NCI-H2081 treated with DMSO at 0.1 percent for 48 hours (cell line): ENCODE results near the gene CCDC171.

Experiments
- DNase-seq: peaks from one replicate; lab custom pipeline; 2025; lab: John Stamatoyannopoulos, UW

The CCDC171 gene

DNA sequence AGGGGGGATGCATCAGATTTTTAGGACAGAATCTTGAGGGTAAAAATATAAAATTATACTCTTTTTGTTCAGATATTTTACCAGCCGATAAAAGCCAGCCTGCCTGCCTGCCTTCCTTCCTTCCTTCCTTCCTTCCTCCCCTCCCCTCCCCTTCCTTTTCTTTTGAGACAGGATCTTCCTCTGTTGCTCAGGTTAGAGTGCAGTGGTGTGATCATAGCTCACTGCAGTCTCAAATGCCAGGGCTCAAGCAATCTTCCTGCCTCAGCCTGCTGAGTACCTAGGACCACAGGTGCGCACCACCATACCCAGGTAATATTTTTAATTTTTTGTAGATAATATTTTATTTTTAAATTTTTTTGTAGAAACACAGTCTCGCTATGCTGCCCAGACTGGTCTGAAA lies 330.0 kb downstream of the CCDC171 start:
- DNase-seq, result no peak

DNA sequence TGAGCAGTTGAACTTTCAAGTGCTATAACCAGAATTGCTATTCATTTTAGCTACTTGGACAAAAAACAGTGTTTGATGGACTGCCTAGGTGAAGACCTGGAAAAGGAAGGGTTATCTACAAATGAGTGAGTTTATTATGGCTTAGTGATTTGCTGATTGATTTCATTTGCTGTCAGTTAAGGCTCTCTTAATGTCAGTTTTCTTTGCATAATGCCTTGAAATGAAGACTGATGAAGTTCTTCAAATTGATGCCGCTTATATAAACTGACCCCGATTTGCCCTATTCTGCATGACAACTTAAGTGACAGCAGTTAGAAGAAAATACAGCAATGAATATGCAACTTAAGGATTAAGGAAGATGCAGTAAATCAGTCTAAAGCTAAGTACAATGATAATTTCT lies 332.6 kb downstream of the CCDC171 start:
- DNase-seq, result no peak

DNA sequence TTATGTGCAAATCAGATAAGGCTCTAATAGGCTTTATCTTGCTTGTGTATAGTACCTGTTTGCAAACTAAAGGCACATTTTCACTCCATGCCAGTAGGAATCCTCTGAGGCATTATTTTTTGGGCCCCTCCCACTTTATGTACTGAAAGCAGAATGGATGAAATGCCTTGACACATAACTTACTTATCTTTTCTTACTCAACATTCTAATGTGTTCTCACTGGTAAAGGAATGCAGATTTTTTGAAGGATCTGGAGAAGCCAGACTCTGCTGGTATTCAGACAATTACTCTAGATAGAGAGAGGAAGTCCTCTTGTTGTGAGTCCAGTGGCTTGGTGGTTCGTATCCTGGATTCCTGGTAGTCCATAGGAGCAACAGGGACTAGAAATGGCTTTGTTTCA lies 336.7 kb downstream of the CCDC171 start:
- no peak for DNase-seq

DNA sequence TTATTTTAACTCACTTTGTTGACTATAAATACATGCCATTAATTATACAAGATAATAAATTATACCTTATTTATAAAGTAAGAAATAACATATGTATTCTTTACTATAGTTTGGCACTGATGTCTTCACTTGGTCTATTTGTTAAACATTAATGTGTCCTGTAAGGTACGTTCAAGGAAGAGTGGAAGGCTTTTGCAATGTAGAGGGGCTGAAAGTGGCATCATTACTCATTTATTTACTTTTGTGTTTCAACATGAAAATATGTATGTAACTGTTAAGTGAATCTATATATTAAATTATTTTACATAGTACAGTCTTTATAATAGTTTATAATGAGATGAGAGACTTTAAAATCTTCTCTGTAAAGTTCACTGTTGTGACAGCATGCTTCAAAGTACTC lies 348.7 kb downstream of the CCDC171 start:
- DNase-seq, result no peak

DNA sequence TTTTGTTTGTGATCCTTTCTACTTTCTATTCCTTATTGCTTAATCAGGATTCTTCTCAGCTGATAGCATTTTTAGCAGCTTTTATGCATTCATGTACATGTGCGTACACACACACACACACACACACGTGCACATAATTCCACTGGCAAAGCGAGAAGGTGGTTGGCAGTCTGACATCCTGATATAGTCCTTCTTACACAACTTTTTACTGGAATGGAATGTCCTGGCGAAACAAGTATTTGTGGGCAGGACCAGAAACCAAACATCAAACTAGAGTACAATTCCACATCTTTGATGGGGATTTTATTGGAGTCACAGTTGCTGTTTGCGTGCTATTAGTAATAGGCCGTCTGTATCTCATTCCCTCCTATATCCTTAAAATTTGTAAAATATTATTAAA lies 356.5 kb downstream of the CCDC171 start:
- no peak for DNase-seq

DNA sequence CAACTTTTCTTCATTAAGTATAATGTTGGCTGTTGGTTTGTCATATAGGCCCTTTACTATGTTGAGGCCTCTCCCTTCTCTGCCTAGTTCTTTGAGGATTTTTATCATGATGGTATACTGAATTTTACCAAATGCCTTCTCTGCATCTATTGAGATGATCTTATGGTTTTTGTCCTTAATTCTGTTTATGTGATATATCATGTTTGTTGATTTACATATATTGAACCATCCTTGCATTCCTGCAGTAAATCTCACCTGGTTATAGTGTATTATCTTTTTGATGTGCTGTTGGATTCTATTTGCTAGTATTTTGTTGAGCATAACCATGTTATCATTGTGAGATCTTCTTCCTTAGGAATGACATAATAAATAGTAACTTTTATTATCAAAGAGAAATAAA lies 362.9 kb downstream of the CCDC171 start:
- no peak for DNase-seq

DNA sequence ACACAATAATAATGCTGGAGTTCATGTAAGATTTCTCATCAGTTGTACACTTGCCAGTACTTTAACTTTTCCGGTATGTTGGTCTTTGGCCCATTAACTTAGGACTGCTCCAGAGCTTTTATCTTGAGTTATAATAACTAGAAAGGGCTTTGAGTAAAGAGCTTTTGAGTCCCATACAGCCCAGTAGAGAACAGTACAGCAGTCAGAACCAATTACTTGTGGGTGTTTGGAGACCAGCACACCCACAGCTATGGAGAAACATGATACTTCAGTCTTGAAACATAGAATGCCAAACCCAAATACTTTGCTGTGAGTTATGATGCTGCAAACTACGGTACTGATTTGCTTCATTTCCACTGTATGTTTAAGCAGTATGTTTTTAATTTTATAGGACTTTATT lies 374.3 kb downstream of the CCDC171 start:
- DNase-seq, result no peak

DNA sequence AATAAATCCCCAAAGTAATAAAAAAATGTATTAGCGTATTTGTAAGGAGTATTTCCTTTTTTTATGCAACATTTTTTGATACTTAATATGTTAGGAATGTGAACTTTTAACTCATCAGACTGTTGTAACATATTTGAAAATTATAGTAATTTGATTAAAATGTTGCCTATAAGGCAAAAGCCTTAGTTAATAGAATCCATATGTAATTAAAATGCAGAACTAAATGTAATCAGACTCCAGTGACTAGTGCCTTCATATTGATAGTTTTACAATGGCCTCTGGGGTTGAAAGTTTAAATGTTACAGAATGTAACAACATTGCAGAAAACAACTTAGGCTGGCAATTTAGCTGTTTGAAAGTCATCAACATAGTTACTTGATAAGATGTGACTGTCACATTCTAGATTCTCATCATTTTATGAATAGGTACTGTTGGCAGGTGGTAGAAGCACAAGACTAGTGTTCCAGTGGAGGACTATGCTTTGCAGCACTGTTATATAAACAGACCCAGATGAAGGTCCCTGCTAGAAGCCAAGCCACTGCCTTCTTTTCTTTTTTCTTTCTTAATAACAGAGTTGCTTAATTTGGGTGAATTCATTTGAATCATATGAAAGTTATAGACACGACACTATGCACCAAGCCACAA lies 382.9 kb downstream of the CCDC171 start:
- no peak for DNase-seq

DNA sequence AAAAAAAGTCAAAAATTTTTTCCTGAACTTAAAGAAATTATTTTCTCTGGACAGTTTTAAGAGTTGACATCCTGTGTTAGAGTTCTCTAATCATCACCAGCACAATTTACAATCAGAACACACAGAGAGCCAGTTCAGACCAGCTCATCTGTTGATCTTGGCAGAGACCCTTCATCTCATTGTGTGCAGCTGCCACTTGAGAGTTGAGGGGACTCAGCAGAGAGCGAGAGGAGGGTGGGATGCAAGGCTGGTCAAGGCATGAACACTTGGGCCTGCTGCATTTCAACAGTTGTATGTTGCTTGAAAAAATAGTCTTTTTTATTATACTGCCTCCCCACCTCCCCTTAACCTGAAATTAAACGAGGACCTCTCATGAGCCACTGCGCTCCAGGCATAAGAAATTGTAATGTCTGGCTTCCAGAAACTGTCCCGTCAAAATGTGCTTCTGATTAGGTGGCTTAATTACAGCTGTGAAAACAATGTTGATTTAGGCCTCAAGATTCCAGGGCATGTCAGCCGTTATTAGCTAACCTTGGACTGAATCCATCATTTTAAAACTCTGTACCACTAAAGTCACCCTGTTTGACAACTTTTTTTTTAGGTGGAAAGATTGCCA lies 383.6 kb downstream of the CCDC171 start:
- DNase-seq, result no peak

DNA sequence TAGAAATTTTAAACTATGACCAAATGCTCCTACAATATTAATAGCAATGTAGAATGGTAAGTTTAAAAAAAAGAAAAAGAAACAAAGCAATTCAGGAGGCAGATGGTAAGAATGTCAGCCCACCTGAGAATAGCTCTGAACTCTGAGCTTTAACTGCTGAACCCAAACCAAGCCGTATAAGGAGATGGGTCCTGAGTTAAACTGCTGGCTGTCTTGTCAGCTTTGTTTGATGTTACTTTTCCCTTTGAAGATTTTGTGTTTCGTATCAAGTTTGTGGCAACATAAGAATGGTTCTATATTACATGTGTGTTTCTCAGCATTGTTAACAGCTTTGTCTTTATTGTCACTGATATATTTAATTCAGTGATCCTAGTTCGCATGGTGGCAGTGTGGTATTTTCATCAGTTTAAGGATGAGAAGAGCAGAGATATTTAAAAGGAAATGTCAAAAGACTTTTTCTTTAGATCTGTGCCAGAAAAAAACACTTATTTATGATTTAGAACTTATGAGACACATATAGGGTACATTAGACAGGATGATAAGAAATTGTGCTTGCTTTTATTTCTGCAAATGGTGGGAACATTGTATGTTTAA lies 390.1 kb downstream of the CCDC171 start:
- DNase-seq, result no peak

DNA sequence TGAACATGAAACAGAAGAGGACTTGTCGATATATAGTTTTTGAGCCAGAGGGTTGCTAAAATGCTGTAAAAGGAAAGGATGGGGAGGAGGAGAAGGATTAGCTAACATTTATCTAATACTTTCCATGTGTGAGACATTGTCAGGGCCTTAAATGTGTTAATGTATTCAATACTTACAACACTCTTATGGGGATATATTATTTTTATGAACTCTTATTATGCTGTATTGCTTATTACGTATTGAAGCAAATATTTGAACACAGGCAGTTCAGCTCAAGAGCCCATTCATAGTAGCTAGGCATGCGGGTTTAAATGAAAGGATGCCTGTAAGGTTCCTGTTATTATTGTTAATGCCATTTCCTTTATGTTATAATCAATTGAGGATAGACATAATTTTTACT lies 391.5 kb downstream of the CCDC171 start:
- no peak for DNase-seq

DNA sequence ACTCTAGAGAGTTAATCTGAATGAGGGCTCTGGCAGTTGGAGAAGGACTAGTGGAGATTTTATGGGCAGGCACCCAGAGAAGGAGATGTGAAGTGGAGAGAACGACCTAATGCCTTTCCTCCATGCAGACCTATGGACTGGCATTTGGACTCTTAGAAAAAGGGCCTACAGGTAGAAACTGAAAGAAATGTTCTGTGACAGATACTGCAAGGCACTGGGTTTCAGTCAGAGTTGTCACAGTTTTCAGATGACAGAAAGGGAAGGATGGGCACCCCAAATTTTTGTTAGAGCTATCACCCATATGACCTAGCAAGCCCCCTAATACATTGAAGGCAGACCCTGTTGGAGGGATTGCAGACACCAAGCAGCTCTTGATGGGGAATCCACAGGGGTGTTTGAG lies 406.8 kb downstream of the CCDC171 start:
- no peak for DNase-seq

DNA sequence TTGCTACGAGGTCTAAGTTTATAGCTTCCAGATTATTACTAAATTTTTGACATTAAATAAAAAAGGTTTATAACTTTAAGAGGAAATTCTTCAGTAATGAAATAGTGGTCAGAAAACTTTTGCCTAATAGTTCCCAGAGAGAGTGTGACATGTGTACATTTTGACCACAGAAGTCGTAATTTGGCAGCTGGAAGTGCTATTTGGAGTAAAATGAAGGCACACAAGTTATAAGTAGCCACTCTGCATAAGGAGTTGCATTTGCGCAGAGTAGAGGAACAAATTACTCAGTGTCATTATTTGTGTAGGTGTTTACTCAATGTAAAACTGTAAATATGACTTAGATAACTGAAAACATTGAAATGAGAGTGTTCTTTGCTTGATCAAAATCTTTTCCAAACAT lies 408.4 kb downstream of the CCDC171 start:
- no peak for DNase-seq

DNA sequence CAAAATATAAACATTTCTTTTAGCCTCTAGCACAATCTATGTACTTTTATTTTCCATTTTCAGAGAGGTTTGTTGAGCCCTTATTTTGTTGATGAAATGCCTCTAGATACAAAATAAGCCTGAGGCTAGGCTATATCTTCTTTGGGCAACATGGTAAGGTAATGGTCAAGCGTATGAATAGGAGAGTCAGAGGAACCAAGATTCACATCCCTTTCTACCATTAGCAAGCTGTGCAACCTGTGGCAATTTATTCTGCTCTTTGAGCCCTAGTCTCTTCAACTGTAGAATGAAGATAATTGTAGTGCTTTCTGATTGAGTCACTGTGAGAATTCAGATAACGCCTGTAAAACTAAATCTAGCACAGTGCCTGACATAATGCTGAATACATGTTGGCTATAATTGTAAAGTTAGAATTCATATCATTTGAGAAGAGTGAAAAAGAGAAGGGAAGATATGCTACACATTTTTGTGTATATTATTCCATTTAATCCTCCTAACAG lies 412.5 kb downstream of the CCDC171 start:
- DNase-seq, result no peak

DNA sequence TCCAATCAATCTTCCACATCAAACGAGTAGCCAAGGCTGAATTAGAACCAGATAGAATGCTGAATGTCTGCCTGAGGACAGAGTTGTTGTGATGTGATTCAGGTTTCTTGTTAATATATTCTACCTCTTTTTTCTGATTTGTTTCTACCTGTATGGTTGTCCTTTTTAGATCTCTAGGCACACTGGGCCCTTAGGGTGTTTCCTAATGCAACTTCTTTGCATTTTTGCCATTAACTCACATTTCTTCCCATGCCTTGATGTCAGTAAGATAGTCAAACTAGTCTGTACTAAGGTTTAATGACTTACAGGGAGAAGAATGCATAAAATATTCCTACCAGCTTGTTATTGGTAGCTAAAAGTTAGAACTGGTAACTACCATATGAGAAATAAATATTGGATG lies 413.6 kb downstream of the CCDC171 start:
- no peak for DNase-seq

DNA sequence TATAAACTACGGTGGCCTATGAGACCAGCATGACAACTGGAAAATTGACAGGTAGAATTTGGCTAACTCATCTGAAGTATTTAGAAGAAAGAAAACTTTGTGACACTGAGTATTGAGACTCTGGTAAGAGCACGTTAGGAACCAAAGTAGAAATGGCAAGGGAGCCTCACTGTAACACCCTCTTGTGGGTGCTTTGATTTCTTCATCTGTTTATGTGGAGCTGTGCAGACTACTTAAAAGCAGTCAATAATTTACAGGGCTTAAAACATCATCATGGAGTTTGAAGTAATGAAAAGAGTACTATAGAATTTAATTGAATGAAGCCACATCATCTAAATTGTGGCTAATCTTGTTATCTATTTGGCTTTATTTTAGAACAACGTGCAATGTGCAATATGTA lies 414.2 kb downstream of the CCDC171 start:
- DNase-seq, result no peak

DNA sequence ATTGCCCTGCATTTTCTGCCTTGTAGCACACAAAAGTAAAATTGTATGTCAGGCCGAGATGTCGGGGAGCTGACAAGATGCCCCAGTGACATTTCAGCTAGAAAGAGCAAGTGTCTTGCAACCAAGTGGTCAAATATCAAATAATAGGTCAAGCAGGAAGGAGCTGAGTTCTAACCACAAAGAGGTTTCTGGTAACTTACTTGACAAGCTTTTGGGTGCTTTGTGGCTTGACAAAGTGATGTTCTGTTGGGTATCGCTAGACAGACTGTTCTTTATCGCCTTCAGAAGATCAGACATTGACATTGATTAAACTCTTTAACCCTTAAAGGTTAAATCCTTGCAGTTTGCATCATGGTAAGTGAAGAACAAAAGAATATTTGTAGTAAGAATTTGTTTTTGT lies 419.9 kb downstream of the CCDC171 start:
- DNase-seq, result no peak

DNA sequence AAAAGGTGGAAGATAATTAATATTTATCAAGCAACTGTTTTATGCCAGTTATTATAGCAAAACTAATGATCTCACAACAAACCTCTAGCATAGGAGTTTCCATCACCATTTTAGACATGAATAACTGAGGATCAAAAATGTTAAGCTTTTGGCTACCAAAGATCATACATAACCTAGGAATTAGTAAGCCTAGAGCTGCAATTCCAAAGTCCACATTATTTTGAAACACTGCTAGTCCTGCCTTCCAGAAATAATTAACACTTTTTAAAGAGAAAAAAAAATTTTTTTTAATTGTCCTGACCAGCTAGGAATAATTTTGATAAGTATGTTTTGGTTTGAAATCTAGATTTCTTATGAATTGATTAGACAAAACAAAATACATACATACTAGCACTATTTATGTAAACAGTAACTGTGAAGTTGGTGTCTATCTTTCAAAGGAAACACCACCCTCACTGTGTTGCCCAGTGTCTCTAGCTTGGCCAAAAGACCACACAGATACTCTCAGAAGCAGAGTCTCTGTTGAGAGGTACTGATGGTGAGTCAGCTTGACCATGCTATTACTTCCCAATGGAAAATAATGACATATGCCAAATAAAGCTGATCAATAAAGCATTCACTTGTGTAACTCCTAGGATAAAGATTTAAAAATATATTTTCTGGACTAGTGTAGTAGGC lies 422.4 kb downstream of the CCDC171 start:
- no peak for DNase-seq

DNA sequence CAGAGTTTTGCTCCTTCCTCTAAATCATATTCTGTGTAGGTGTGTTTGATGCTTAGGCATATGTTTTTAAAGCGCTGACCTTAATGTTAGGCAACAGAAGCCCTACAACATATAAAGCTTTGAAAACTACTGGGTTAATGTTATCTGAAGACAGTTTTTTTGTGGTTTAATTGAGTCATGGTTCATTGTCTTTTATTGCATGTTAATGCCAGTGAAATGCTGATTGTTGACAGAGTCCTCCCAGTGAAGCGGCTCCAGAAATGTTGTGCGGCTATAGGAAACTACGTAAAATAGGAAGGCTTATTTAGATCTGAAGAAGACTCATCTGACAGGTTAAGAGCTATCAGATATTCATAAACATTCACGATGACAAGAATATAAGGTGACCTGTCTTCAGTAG lies 424.6 kb downstream of the CCDC171 start:
- DNase-seq, result no peak

DNA sequence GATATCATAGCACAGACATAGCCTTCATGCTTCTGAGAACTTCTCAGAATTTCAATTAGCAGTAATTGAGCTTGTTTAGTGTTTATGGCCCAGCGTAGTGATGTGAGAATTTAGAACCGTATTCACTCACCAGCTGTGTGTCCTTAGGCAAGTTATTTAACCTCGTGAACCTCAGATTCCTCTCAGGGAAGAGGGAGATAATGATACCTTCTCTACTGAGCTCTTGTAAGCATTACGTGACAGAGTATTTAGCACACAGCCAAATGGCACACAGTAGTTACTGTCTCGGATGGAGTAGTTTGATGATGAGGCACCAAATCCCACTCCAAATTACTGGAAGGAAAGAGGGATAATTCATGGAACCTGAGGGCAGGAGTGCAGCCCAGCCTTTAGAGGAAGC lies 429.3 kb downstream of the CCDC171 start:
- no peak for DNase-seq

DNA sequence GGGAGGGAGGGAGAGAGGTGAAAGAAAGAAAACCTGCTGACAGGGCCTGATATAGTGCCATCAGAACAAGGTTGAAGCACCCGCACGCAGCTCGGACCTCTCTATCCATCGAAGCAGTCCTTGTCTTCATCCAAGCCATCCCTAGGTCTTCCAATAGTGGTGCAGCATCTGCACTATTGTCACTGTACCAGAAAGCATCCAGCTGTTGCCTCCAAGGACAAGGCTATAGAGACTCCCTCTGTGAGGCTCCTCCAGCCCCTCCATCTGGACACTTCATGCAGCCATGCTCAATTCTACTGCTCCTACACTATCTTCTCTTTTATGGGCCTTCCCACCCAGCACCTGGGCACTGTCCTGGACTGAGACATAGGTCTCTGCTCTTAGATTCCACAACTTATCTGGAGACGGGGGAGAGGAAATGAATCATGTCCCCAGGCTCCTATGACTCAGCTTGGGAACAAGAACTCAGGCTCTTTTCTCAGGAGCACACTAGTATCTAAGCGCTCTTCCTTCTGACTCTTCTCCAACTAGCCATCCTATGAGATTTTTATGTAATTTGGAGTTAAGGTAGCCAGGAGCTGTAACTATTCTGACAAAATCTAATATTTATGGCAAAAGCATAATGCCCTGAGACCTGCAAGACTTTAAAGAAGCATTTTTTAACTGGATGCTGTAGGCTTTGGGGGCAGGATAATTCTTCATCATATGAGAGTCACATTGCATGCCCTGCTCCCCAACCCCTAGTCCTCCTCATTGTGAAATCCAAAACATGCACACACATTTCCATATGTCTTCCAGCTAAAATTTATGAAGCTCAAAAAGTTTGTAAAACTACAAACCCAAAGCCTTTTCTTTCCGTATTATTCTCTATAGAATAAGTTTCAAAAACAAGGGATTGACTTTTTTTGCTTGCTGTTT lies 446.8 kb downstream of the CCDC171 start:
- no peak for DNase-seq

DNA sequence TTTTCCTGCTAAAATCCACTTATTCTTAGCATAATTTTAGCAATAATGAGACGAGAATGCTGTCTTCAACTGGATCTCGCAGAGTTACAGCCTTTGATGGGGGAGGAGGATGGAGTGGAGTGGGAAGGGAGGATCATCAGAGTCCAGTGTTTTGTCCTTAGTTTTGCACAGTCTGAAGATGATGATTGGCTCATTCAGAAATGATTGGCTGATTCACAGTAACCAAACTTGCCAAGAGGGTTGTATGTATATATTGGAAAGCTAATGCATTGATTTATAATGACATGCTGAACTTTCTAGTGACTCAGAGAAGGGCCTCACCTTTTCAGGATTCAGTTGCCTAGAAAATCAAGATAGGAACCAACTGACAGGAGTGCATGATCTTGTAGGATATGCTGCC lies 448.0 kb downstream of the CCDC171 start:
- no peak for DNase-seq
